Erythroblast (primary cell): ENCODE results near the gene PAQR9.

Source experiments
- GATA1 ChIP-seq: IDR thresholded peaks from 2 replicates; pipeline ENCODE4 v1.6.1; 2011; ENCODE audit warnings: low read depth, mild to moderate bottlenecking, control low read depth, low read length, moderate library complexity
- POLR2A ChIP-seq: IDR thresholded peaks from 2 replicates; pipeline ENCODE4 v1.6.1; 2011; ENCODE audit warnings: mild to moderate bottlenecking, low read length

- TF ChIP-seq POLR2A (no peak), GATA1 (no peak)
Measured at GRCh38 chr3:142998439-142998838, 35.0 kb upstream of the PAQR9 start.
